ENCODE data around the gene SRMS. TPM values are rescaled to one million over a fixed set of nuclear protein-coding genes. Genes with fewer than 3 reads are reported as not detected.

Gene SRMS
- total and polyA plus RNA-seq, 2 donors from 2014 or later: 0.38 TPM; not detected in 1

GRCh38 chr20:63551068-63551467, 3.5 kb upstream of the SRMS start:
- no peak overlapping the region for H3K9ac ChIP-seq (ENCODE audit: low read length in 3 of 3)
- H3K36me3 ChIP-seq (ENCODE audit: control insufficient read depth in 2 of 3, insufficient read depth in 3 of 3, low read length in 3 of 3): no peaks in the 10 kb centered on the region
- DNase-seq (no peak), FAIRE-seq (no peak)
- intact Hi-C loops (cut with DNase I): no loop called here
- no peaks in the 10 kb centered on the region for H3K4me1 ChIP-seq (ENCODE audit: control insufficient read depth in 2 of 3, insufficient read depth in 2 of 3, low read depth in 1 of 3, low read length in 3 of 3)
- no peak overlapping the region for H3K4me3 ChIP-seq (ENCODE audit: low read length in 3 of 3)
- no peak overlapping the region for H3K27ac ChIP-seq (ENCODE audit: low read depth in 2 of 2, low read length in 2 of 2)
- H3K27me3 ChIP-seq (ENCODE audit: control insufficient read depth, insufficient read depth, low read length): no peaks in the 10 kb centered on the region
- H3K9me3 ChIP-seq (ENCODE audit: control insufficient read depth in 2 of 3, insufficient read depth in 1 of 3, low read length in 3 of 3): no peaks in the 10 kb centered on the region
- no peak for TF ChIP-seq CTCF (IDR thresholded peaks at IDR 0.05; ENCODE audit: borderline replicate concordance, extremely low read depth, insufficient read depth)

DNA sequence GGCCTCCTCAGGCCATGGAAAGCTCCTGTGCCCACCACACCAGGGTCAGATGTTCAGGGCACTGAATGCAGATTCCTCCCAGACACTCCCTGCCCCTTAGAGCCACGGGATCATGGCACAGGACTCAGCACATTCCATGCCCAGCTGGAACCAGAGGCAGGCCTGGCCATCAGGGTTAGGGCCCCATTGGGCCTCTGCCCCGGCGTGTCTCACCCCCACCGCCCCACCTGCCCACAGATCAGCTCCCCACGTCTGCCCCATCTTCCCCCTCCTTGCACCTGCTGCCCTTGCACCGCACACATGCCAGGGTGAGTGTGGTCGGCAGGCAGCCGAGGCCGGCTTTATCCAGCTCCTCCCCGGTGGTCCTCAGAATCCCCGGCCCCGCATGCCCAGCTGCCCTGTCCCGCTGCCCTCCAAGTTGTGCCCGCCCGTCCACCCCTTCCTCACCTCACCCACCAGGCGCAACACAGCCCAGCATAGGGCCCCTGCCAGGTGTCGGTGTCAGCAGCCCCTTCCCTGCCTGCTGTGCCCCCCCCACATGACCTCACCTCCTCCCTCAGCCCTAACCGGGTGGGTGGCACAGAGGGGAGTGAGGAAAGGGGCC, 2.2 kb upstream of the SRMS start:
- no peak for FAIRE-seq
- H3K4me1 ChIP-seq (ENCODE audit: control insufficient read depth in 2 of 3, insufficient read depth in 2 of 3, low read depth in 1 of 3, low read length in 3 of 3): no peaks in the 10 kb centered on the region
- no peaks in the 10 kb centered on the region for H3K36me3 ChIP-seq (ENCODE audit: control insufficient read depth in 2 of 3, insufficient read depth in 3 of 3, low read length in 3 of 3)
- H3K4me3 ChIP-seq (ENCODE audit: low read length in 3 of 3): no peak overlapping the region
- TF ChIP-seq CTCF (IDR thresholded peaks at IDR 0.05; ENCODE audit: borderline replicate concordance, extremely low read depth, insufficient read depth): no peak
- no peak overlapping the region for H3K9ac ChIP-seq (ENCODE audit: low read length in 3 of 3)
- no peaks in the 10 kb centered on the region for H3K27me3 ChIP-seq (ENCODE audit: control insufficient read depth, insufficient read depth, low read length)
- DNase-seq: no peak
- H3K27ac ChIP-seq (ENCODE audit: low read depth in 2 of 2, low read length in 2 of 2): no peak overlapping the region
- intact Hi-C loops (cut with DNase I): no loop called here
- no peaks in the 10 kb centered on the region for H3K9me3 ChIP-seq (ENCODE audit: control insufficient read depth in 2 of 3, insufficient read depth in 1 of 3, low read length in 3 of 3)

GRCh38 chr20:63549019-63549418, 1.5 kb upstream of the SRMS start:
- H3K27me3 ChIP-seq (ENCODE audit: control insufficient read depth, insufficient read depth, low read length): no peaks in the 10 kb centered on the region
- H3K9me3 ChIP-seq (ENCODE audit: control insufficient read depth in 2 of 3, insufficient read depth in 1 of 3, low read length in 3 of 3): no peaks in the 10 kb centered on the region
- no peaks in the 10 kb centered on the region for H3K36me3 ChIP-seq (ENCODE audit: control insufficient read depth in 2 of 3, insufficient read depth in 3 of 3, low read length in 3 of 3)
- intact Hi-C loops (cut with DNase I): no loop called here
- TF ChIP-seq CTCF (IDR thresholded peaks at IDR 0.05; ENCODE audit: borderline replicate concordance, extremely low read depth, insufficient read depth): no peak
- H3K27ac ChIP-seq (ENCODE audit: low read depth in 2 of 2, low read length in 2 of 2): no peak overlapping the region
- H3K4me1 ChIP-seq (ENCODE audit: control insufficient read depth in 2 of 3, insufficient read depth in 2 of 3, low read depth in 1 of 3, low read length in 3 of 3): no peaks in the 10 kb centered on the region
- no peak for DNase-seq
- H3K9ac ChIP-seq (ENCODE audit: low read length in 3 of 3): no peak overlapping the region
- H3K4me3 ChIP-seq (ENCODE audit: low read length in 3 of 3): no peak overlapping the region
- FAIRE-seq: no peak

GRCh38 chr20:63548542-63548941, 993 bp upstream of the SRMS start:
- no peaks in the 10 kb centered on the region for H3K9me3 ChIP-seq (ENCODE audit: control insufficient read depth in 2 of 3, insufficient read depth in 1 of 3, low read length in 3 of 3)
- H3K4me3 ChIP-seq (ENCODE audit: low read length in 3 of 3): no peak overlapping the region
- FAIRE-seq (no peak), DNase-seq (no peak)
- no peak for TF ChIP-seq CTCF (IDR thresholded peaks at IDR 0.05; ENCODE audit: borderline replicate concordance, extremely low read depth, insufficient read depth)
- no peak overlapping the region for H3K27ac ChIP-seq (ENCODE audit: low read depth in 2 of 2, low read length in 2 of 2)
- no peak overlapping the region for H3K9ac ChIP-seq (ENCODE audit: low read length in 3 of 3)
- no peaks in the 10 kb centered on the region for H3K36me3 ChIP-seq (ENCODE audit: control insufficient read depth in 2 of 3, insufficient read depth in 3 of 3, low read length in 3 of 3)
- no peaks in the 10 kb centered on the region for H3K27me3 ChIP-seq (ENCODE audit: control insufficient read depth, insufficient read depth, low read length)
- intact Hi-C loops (cut with DNase I): no loop called here
- H3K4me1 ChIP-seq (ENCODE audit: control insufficient read depth in 2 of 3, insufficient read depth in 2 of 3, low read depth in 1 of 3, low read length in 3 of 3): no peaks in the 10 kb centered on the region
